PC-9 (cell line): ENCODE measurements around the gene ZNF691.

Experiments
- EZH2 ChIP-seq: fragments of 200-600 bp; sonication (generic); IDR thresholded peaks from 2 replicates; pipeline ENCODE4 v1.8.0; 2017; ENCODE audit warnings: antibody characterized with exemption, low read depth
- TF ChIP-seq, protein P1 (sequence below): fragments of 200-600 bp; sonication (generic); conservative IDR thresholded peaks from 2 replicates; pipeline ENCODE4 v1.6.1; 2017; ENCODE audit warnings: mixed run types, antibody characterized with exemption, mild to moderate bottlenecking, moderate library complexity

DNA sequence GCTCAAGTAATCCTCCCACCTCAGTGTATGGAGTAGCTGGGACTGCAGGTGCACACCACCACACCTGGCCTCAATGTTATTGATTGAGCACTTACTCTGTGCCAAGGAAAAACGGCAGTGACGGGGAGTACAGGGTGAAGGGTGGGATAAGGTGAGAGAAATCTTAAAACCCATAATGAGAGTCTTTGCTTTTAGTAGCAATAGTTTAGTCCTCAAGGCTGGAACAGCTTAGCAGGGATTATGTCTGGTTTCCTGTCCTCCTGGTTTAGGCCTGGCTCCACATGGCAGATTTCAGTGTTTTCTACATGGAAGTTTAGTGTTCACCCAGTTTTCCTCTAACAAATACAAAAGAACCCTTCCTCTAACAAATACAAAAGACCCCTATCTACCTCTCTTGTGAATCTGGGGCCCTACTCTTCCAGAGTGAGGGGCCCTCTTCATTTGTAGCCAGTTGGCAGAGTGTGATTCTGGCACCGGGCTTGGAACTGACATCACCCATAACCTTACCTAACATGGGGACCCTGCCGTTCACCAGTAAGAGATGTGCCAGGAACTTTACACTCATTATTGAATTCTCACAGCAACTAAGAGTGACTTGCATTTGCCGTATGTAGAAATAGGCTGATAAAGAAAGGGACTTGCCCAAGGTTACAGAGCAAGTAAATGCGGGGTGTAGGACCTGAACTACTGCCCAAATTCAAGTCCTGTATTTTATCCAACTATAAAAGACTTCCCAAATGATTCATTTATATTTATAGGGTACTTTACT is 6.9 kb downstream of the ZNF691 start:
- TF ChIP-seq, protein P1, sequence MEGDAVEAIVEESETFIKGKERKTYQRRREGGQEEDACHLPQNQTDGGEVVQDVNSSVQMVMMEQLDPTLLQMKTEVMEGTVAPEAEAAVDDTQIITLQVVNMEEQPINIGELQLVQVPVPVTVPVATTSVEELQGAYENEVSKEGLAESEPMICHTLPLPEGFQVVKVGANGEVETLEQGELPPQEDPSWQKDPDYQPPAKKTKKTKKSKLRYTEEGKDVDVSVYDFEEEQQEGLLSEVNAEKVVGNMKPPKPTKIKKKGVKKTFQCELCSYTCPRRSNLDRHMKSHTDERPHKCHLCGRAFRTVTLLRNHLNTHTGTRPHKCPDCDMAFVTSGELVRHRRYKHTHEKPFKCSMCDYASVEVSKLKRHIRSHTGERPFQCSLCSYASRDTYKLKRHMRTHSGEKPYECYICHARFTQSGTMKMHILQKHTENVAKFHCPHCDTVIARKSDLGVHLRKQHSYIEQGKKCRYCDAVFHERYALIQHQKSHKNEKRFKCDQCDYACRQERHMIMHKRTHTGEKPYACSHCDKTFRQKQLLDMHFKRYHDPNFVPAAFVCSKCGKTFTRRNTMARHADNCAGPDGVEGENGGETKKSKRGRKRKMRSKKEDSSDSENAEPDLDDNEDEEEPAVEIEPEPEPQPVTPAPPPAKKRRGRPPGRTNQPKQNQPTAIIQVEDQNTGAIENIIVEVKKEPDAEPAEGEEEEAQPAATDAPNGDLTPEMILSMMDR, result no peak
- TF ChIP-seq EZH2, result no peak
